Mesendoderm (in vitro differentiated cells): ENCODE results near the gene TTC12.

Experiments
- DNase-seq: peaks from one replicate; pipeline ENCODE4 v3.0.0; 2013
- H2AK5ac ChIP-seq: 2 replicates; pipeline ENCODE4 v1.6.1; 2013; ENCODE audit warnings: low read length, inconsistent platforms
- H2BK120ac ChIP-seq: 2 replicates; pipeline ENCODE4 v1.6.1; 2013; ENCODE audit warnings: low read depth, mild to moderate bottlenecking, low read length, moderate library complexity, mixed read lengths
- H2BK15ac ChIP-seq: replicated peaks from 2 replicates; pipeline ENCODE4 v1.6.1; 2013; ENCODE audit warnings: low read depth, mild to moderate bottlenecking, moderate library complexity
- H2BK5ac ChIP-seq: 2 replicates; pipeline ENCODE4 v1.6.1; 2013; ENCODE audit warnings: low read length, inconsistent platforms
- H3K18ac ChIP-seq: 2 replicates; pipeline ENCODE4 v1.6.1; 2013; ENCODE audit warnings: mild to moderate bottlenecking, low read length, mixed read lengths
- H3K23ac ChIP-seq: one replicate; pipeline ENCODE4 v1.6.1; 2013; ENCODE audit warnings: low read length
- H3K27ac ChIP-seq: 2 replicates; pipeline ENCODE4 v1.5.1; 2013; ENCODE audit warnings: low read depth, mild to moderate bottlenecking, inconsistent platforms, low read length, moderate library complexity
- H3K27me3 ChIP-seq: 2 replicates; pipeline ENCODE4 v1.6.1; 2013; ENCODE audit warnings: low read length, control low read depth, mild to moderate bottlenecking, inconsistent platforms; ENCODE audit not compliant: insufficient read depth, poor library complexity
- H3K36me3 ChIP-seq: 2 replicates; pipeline ENCODE4 v1.6.1; 2013; ENCODE audit warnings: low read length, inconsistent platforms; ENCODE audit not compliant: control insufficient read depth, insufficient read depth
- H3K4ac ChIP-seq: one replicate; pipeline ENCODE4 v1.6.1; 2013; ENCODE audit warnings: low read depth, mild to moderate bottlenecking, low read length, moderate library complexity
- H3K4me1 ChIP-seq: 2 replicates; pipeline ENCODE4 v1.6.1; 2013; ENCODE audit warnings: low read depth, low read length, inconsistent platforms; ENCODE audit not compliant: control insufficient read depth
- H3K4me2 ChIP-seq: 2 replicates; pipeline ENCODE4 v1.6.1; 2013; ENCODE audit warnings: low read length
- H3K4me3 ChIP-seq: 2 replicates; pipeline ENCODE4 v1.5.1; 2013; ENCODE audit warnings: mild to moderate bottlenecking, low read length
- H3K56ac ChIP-seq: one replicate; pipeline ENCODE4 v1.6.1; 2013; ENCODE audit warnings: low read length
- H3K79me1 ChIP-seq: 2 replicates; pipeline ENCODE4 v1.6.1; 2013; ENCODE audit warnings: low read length, inconsistent platforms
- H3K79me2 ChIP-seq: 2 replicates; pipeline ENCODE4 v1.6.1; 2013; ENCODE audit warnings: mild to moderate bottlenecking, low read length; ENCODE audit not compliant: control insufficient read depth, insufficient read depth
- H3K9ac ChIP-seq: 2 replicates; pipeline ENCODE4 v1.6.1; 2013; ENCODE audit warnings: low read length, inconsistent platforms
- H4K5ac ChIP-seq: one replicate; pipeline ENCODE4 v1.6.1; 2013; ENCODE audit warnings: low read length
- H4K8ac ChIP-seq: one replicate; pipeline ENCODE4 v1.6.1; 2013; ENCODE audit warnings: low read depth, mild to moderate bottlenecking, control low read depth, low read length, moderate library complexity
- WGBS: extraction: QIAGEN DNeasy Blood & Tissue Kit; methylation state at CpG from one replicate; pipeline ENCODE4 v1.1.7; 2013; ENCODE audit warnings: low lambda C conversion rate, missing lambda C conversion rate; ENCODE audit not compliant: insufficient coverage; ENCODE audit errors: extremely low coverage; 5-methylcytosine and 5-hydroxymethylcytosine counted together

TTC12 gene

DNA sequence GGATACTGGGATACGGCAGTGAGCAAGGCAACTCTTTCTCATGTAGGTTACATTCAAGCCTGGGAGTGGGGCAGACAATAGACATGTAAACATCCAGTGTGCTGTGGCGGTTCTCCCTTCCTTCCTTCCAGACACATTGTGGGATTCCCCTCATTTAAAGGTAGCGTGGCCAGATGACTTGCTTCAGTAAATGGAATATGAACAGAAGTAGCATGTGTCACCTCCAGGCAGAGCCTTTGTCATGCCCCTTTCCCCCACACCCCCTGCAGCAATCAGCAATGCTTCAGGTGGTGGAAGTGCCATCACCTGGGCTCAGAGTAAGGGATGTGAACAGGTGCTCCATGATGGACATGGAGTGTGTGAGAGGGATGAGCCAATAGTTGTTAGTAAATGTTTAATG lies 34.8 kb upstream of the TTC12 start:
- Histone ChIP-seq H3K4ac (no peak overlapping the region), H3K56ac (no peak overlapping the region), H3K79me2 (no peaks in the 10 kb centered on the region), H4K8ac (no peak overlapping the region), H3K18ac (no peak overlapping the region), H4K5ac (no peak overlapping the region), H3K4me3 (no peak overlapping the region), H3K27me3 (no peaks in the 10 kb centered on the region), H3K4me2 (no peak overlapping the region), H2AK5ac (no peak overlapping the region), H3K4me1 (no peaks in the 10 kb centered on the region), H3K79me1 (no peaks in the 10 kb centered on the region), H3K23ac (no peak overlapping the region), H2BK120ac (no peak overlapping the region), H3K9ac (no peak overlapping the region), H2BK5ac (no peak overlapping the region), H3K27ac (no peak overlapping the region), H3K36me3 (no peaks in the 10 kb centered on the region), H2BK15ac (no peak overlapping the region)
- no peak for DNase-seq
- WGBS = no CpG with 5 or more reads among the region's 3 CpGs

DNA sequence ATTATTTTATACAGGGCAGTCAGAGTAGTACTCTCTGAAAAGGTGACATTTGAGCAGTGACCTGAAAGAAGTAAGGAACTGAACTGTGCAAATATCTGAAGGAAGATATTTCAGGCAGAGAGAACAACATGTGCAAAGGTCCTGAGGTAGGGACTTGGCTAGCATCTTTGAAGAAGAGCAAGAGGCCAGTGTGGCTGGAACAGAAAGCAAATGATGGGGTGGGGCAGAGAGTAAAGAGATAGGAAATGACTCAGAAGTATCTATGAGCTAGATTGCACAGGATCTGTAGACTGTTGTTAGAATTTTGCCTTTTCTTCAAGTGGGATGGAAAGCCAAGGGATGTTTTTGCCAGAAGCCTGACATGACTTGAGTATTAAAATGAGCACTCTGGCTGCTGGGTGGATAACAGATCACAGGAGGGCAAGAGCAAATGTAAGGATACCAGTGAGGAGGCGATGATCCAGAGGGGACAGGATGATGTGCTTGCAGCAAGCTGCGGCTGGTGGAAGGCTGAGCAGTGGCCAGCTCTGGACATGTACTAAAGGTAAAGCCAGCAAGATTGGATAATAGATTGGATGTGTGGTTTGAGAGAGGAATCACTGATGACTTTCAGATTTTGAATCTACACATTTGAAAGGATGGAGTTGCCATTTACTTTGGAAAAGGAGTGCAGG lies 33.2 kb upstream of the TTC12 start:
- H2BK15ac ChIP-seq = no peak overlapping the region
- no peak overlapping the region for H3K4me2 ChIP-seq
- H3K23ac ChIP-seq = no peak overlapping the region
- H3K79me2 ChIP-seq = no peaks in the 10 kb centered on the region
- H3K27ac ChIP-seq = no peak overlapping the region
- H2BK120ac ChIP-seq = no peak overlapping the region
- no peak overlapping the region for H3K9ac ChIP-seq
- no peaks in the 10 kb centered on the region for H3K79me1 ChIP-seq
- H3K36me3 ChIP-seq = no peaks in the 10 kb centered on the region
- no peaks in the 10 kb centered on the region for H3K27me3 ChIP-seq
- no peak for DNase-seq
- no peak overlapping the region for H3K4me3 ChIP-seq
- no peak overlapping the region for H2AK5ac ChIP-seq
- no peak overlapping the region for H4K8ac ChIP-seq
- H3K18ac ChIP-seq = no peak overlapping the region
- WGBS = no CpG with 5 or more reads among the region's 2 CpGs
- H4K5ac ChIP-seq = no peak overlapping the region
- H2BK5ac ChIP-seq = no peak overlapping the region
- no peak overlapping the region for H3K4ac ChIP-seq
- no peak overlapping the region for H3K56ac ChIP-seq
- no peaks in the 10 kb centered on the region for H3K4me1 ChIP-seq

DNA sequence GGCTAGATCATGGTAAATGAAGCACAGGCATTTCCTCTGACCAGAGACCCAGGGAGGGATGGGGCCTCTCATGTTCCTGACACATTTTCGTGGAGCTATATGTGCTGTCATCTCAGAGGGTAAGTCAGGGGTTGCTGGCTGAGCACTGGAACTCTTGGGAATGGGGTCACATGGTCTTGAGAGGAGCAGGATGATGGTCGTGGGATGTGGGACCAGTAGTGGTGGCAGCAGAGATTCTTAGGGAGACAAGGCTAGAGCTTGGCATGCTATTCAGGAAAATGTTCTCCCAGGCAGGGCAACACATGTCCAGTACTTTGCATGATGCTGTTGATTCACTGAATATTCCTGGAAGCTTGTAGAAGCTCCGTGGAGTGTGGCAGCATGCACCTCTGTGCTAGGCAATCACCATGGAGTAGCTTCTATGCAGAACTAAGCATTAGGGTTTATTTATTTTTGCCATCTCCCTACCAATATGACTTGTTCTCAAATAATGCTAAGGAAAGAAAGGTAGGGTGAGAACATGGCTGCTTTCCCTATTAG lies 31.4 kb upstream of the TTC12 start:
- no peak for DNase-seq
- Histone ChIP-seq H2AK5ac (no peak overlapping the region), H3K4ac (no peak overlapping the region), H3K27ac (no peak overlapping the region), H3K18ac (no peak overlapping the region), H3K79me1 (no peaks in the 10 kb centered on the region), H3K23ac (no peak overlapping the region), H3K4me2 (no peak overlapping the region), H2BK15ac (no peak overlapping the region), H2BK120ac (no peak overlapping the region), H4K8ac (no peak overlapping the region), H3K36me3 (no peaks in the 10 kb centered on the region), H3K4me3 (no peak overlapping the region), H4K5ac (no peak overlapping the region), H3K79me2 (no peaks in the 10 kb centered on the region), H3K9ac (no peak overlapping the region), H2BK5ac (no peak overlapping the region), H3K27me3 (no peaks in the 10 kb centered on the region), H3K4me1 (no peaks in the 10 kb centered on the region), H3K56ac (no peak overlapping the region)
- WGBS = no CpG with 5 or more reads among the region's 3 CpGs

DNA sequence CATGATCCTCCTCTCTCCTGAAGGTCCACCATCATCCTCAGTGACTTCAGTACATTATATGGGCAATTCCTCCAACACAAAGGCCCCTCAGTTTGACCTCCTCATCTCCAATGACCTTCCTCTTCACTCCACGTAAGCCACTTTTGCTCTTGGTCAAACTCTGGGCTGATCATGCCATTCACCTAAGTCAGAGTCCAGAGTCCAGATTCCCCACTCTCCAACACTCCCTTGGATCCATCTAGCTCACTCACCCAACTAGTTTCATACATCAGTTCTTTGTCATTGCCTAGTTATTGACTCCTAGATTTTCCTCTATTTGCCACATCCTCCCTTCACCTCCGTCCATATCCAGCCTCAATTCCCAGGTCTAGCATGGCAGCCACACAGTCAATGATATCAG lies 30.5 kb upstream of the TTC12 start:
- Histone ChIP-seq H2AK5ac (no peak overlapping the region), H3K27me3 (no peaks in the 10 kb centered on the region), H3K4ac (no peak overlapping the region), H3K4me1 (no peaks in the 10 kb centered on the region), H3K56ac (no peak overlapping the region), H4K5ac (no peak overlapping the region), H4K8ac (no peak overlapping the region), H3K79me2 (no peaks in the 10 kb centered on the region), H3K79me1 (no peaks in the 10 kb centered on the region), H3K4me3 (no peak overlapping the region), H3K9ac (no peak overlapping the region), H3K4me2 (no peak overlapping the region), H3K27ac (no peak overlapping the region), H3K23ac (no peak overlapping the region), H3K18ac (no peak overlapping the region), H2BK5ac (no peak overlapping the region), H2BK120ac (no peak overlapping the region), H3K36me3 (no peaks in the 10 kb centered on the region), H2BK15ac (no peak overlapping the region)
- no CpG with 5 or more reads among the region's 2 CpGs for WGBS
- DNase-seq = no peak

DNA sequence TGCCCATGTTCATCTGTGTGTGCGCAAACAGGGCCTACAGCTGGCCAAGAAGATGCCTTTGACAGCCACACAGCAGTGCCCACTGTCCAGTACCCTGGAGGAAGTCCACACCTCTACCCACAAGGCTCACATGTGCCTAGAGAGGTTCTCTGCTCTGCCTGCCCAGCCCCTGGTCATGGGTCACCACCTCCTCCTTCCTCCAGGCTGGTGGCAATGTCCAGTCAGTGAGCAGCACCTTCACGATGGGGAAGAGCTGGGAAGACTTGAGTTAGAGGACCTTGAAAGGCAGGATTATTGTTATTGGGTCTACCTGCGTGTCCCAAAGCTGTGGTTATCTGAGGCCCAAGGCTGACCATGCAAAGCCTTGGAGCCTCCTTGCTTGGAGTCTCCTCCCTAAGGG lies 28.4 kb upstream of the TTC12 start:
- Histone ChIP-seq H3K56ac (no peak overlapping the region), H2BK120ac (no peak overlapping the region), H3K27ac (no peak overlapping the region), H4K8ac (no peak overlapping the region), H2AK5ac (no peak overlapping the region), H3K4me3 (no peak overlapping the region), H3K27me3 (no peaks in the 10 kb centered on the region), H2BK5ac (no peak overlapping the region), H3K4me1 (no peaks in the 10 kb centered on the region), H3K4me2 (no peak overlapping the region), H3K23ac (no peak overlapping the region), H3K18ac (no peak overlapping the region), H4K5ac (no peak overlapping the region), H3K79me2 (no peaks in the 10 kb centered on the region), H3K4ac (no peak overlapping the region), H3K79me1 (no peaks in the 10 kb centered on the region), H2BK15ac (no peak overlapping the region), H3K9ac (no peak overlapping the region), H3K36me3 (no peaks in the 10 kb centered on the region)
- WGBS = no CpG with 5 or more reads among the region's 3 CpGs
- DNase-seq = no peak
